Adipocyte (in vitro differentiated cells): ENCODE measurements around the gene BET1.

ENCODE experiments used
- DNase-seq: peaks from one replicate; pipeline ENCODE4 v3.0.0-alpha.2; 2015; ENCODE audit warnings: low read depth
- H3K27me3 ChIP-seq: replicated peaks from 2 replicates; pipeline ENCODE4 v1.7.0; 2013; ENCODE audit warnings: mild to moderate bottlenecking, low read length, moderate library complexity; ENCODE audit not compliant: control insufficient read depth, insufficient read depth
- H3K36me3 ChIP-seq: 2 replicates; pipeline ENCODE4 v1.7.0; 2013; ENCODE audit warnings: low read length, mild to moderate bottlenecking, moderate library complexity; ENCODE audit not compliant: control insufficient read depth, insufficient read depth, severe bottlenecking
- H3K4me1 ChIP-seq: 2 replicates; pipeline ENCODE4 v1.7.0; 2013; ENCODE audit warnings: mild to moderate bottlenecking, low read length, moderate library complexity; ENCODE audit not compliant: control insufficient read depth, insufficient read depth
- H3K4me3 ChIP-seq: 2 replicates; pipeline ENCODE4 v1.7.0; 2013; ENCODE audit warnings: mild to moderate bottlenecking, low read length, moderate library complexity
- H3K9ac ChIP-seq: 2 replicates; pipeline ENCODE4 v1.7.0; 2013; ENCODE audit warnings: mild to moderate bottlenecking, low read length, moderate library complexity
- H3K9me3 ChIP-seq: 2 replicates; pipeline ENCODE4 v1.7.0; 2013; ENCODE audit warnings: mild to moderate bottlenecking, low read length, moderate library complexity; ENCODE audit not compliant: control insufficient read depth

BET1 gene

DNA sequence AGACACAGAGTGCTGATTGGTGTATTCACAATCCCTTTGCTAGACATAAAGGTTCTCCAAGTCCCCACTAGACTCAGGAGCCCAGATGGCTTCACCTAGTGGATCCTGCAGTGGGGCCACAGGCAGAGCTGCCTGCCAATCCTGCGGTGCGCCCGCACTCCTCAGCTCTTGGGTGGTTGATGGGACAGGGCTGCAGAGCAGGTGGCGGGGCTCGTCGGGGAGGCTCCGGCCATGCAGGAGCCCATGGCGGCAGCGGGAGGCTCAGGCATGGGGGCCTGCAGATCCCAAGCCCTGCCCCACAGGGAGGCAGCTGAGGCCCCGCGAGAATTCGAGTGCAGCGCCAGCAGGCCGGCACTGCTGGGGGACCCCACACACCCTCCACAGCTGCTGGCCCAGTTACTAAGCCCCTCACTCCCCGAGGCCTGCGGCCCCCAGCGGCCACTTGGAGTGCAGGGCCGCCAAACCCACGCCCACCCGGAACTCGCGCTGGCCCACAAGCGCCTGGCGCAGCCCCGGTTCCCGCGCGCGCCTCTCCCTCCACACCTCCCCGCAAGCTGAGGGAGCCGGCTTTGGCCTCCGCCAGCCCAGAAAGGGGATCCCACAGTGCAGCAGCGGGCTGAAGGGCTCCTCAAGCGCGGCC, 7.7 kb upstream of the BET1 start:
- H3K9me3 ChIP-seq = no peaks in the 10 kb centered on the region
- H3K4me1 ChIP-seq = no peaks in the 10 kb centered on the region
- H3K4me3 ChIP-seq = no peak overlapping the region
- H3K27me3 ChIP-seq = no peaks in the 10 kb centered on the region
- DNase-seq = no peak
- no peaks in the 10 kb centered on the region for H3K36me3 ChIP-seq
- no peak overlapping the region for H3K9ac ChIP-seq

DNA sequence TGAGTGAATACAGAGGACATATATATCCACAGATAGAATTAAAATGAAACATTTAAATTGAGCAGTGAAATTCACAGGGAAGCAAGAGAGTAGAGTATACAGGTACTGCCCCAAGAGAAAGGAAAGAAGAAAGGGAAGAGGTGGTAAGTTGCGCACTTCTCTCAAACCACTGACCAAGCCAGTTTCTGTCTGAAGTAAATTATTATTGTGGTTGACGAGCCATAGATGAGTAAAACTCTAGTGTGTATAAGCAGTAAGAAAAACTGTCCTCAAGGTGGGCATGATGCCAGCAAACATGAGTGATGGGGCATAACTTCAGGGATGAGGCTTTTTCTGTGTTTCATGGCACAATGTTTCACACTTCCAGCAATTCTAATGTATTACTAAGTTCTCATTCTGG, 4.4 kb upstream of the BET1 start:
- peaks cover 4% of the 10 kb centered on the region for H3K4me1 ChIP-seq
- no peaks in the 10 kb centered on the region for H3K9me3 ChIP-seq
- no peaks in the 10 kb centered on the region for H3K27me3 ChIP-seq
- no peaks in the 10 kb centered on the region for H3K36me3 ChIP-seq
- no peak for DNase-seq
- H3K4me3 ChIP-seq = no peak overlapping the region
- H3K9ac ChIP-seq = no peak overlapping the region

DNA sequence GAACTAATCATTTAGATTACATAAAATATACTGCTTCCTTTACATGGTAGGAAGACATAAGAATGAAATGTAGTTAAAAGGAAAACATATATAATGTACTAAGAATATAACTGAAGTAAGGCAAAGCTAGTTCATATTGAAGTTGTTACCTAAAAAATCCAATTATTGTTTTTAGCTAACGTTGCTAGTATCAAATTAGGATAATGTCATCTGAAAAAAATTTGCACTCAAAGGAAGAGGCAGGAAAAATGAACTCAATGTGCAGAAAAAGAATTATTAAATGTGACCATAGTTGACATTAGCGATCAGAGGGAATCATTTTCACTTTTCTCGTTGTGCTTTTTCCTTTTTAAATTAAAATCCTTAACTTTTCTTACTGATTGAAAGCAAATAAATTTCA, 1.6 kb upstream of the BET1 start:
- Histone ChIP-seq H3K27me3 (no peaks in the 10 kb centered on the region), H3K4me1 (peaks cover 17% of the 10 kb centered on the region), H3K9ac (no peak overlapping the region), H3K36me3 (no peaks in the 10 kb centered on the region), H3K9me3 (no peaks in the 10 kb centered on the region), H3K4me3 (no peak overlapping the region)
- no peak for DNase-seq

DNA sequence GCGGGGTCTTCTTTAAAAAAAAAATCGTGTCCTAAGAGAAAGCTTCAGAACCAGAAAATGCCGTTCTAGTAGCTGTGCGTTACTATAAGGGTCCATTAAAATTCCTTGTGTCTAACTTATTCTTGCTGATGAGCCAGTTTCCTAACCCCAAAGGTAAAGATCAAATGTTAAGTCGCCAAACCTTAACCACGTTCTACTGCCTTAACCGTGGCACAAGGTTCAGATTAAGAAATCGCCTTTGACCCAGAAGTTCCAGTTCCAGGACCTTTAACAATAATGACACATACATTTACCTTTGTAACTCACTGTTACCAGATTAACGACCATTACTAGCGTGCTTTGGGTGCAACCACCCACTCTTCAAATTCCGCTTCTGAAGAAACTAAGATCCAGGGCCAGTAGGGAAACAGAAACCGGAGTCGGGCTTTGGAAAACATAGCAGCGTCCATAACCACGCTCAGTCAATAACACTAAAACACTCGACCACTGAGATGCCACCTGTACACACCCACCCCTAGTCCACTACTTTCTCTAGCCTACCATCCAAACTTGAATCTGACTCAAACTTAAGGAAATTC, 620 bp downstream of the BET1 start:
- Histone ChIP-seq H3K27me3 (no peaks in the 10 kb centered on the region), H3K36me3 (peaks cover 3% of the 10 kb centered on the region), H3K4me1 (peaks cover 17% of the 10 kb centered on the region), H3K4me3 (peak overlapping the region; percentile 100), H3K9ac (peak overlapping the region; percentile 99), H3K9me3 (no peaks in the 10 kb centered on the region)
- peak; percentile 65 for DNase-seq

DNA sequence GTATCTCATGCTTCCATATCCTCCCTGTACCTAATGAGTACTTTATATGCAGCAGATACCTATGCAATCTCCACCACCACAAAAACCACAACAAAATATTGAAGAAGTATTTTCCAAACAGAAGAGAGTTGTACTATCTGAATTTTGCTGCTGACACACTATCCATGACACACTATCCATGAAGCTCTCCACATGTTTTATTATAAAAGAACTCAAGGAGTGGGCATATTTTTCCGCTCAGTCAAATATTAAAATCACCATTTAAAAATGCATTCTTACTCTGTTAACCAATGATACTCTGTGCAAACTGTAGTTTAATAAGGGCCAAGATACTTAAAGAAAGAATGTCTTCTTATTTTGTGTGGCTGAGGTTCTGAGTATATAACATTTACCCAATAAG, 2.8 kb downstream of the BET1 start:
- Histone ChIP-seq H3K36me3 (peaks cover 15% of the 10 kb centered on the region), H3K27me3 (no peaks in the 10 kb centered on the region), H3K9me3 (no peaks in the 10 kb centered on the region), H3K9ac (no peak overlapping the region), H3K4me3 (no peak overlapping the region), H3K4me1 (peaks cover 17% of the 10 kb centered on the region)
- DNase-seq = peak; percentile 21

DNA sequence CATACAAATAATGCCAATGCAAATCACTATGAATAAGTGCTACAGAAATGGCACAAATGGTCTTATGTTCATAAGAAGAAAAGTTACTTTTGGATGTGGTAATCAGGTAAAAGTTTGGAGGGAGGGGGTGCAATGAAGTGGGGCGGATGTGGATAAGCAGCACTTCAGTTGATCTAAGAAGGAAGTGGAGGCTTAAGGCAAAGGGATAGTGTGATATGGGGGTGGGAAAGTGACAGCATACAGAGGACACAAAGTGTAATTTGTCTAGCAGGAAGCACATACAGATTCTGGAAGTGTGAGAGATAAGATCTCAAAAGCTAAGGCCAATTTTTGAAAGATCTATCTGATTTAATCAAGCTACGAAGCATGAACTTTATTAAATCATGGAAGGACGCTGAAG, 6.3 kb downstream of the BET1 start:
- H3K9me3 ChIP-seq = no peaks in the 10 kb centered on the region

DNA sequence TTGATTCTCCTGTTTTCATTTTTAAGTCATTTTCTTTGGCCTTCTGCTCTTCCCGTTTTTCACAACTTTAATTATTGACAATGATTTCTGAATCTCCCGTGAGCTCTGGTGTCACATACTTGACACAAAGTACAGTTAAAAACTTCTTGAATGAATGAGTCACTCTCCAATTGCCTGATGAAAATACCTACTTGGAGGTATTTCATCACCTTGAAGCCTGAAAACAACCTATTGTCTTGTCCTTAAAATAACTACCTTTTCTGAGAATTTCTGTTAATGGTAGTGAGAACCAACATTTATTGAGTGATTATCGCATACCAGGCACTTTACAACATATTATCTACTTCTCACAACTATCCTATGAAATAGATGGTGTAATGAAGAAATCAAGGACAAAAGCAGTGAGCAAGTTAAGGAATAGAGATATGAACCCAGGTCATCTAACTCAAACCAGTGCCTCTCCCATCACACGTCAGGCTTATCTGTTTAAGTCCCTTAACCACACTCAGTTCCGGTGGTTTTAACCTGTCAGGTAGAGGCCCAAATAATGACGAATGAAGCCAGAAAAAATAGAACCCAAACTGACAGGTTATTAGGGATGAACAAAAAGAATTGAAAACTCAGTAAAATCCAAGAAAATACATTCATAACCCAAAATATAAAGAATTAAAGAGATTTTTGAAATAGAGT, 11.6 kb downstream of the BET1 start:
- H3K9me3 ChIP-seq = no peaks in the 10 kb centered on the region
- H3K27me3 ChIP-seq = no peaks in the 10 kb centered on the region
- H3K36me3 ChIP-seq = peaks cover 33% of the 10 kb centered on the region
- no peak overlapping the region for H3K4me3 ChIP-seq
- no peaks in the 10 kb centered on the region for H3K4me1 ChIP-seq
- H3K9ac ChIP-seq = no peak overlapping the region
- DNase-seq = no peak

More for the DNA sequence above, 6.3 kb downstream of the BET1 start:
- Histone ChIP-seq H3K9ac (no peak overlapping the region), H3K36me3 (peaks cover 43% of the 10 kb centered on the region), H3K4me1 (peaks cover 6% of the 10 kb centered on the region), H3K27me3 (no peaks in the 10 kb centered on the region), H3K4me3 (no peak overlapping the region)
- DNase-seq = no peak

DNA sequence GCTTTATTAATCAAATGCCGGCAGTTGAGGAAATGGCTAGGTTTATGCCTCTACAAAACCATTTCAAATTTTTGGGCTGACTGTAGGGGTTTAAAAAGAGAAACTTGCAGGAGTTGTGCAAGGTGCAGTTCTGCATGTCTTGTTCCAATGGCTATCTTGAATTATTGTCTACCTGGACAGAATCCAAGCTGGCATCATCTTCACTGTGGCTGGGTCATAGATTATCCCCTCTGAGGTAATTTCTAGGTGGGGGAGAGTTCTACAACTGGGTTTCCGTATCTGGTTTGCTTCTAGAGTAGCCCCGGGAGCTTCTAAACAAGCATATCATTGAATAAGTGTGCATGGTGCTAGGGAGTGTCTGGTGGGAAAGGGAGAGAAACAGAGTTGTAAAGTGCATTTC, 16.9 kb downstream of the BET1 start:
- no peaks in the 10 kb centered on the region for H3K36me3 ChIP-seq
- H3K9me3 ChIP-seq = no peaks in the 10 kb centered on the region
- no peak for DNase-seq
- no peak overlapping the region for H3K4me3 ChIP-seq
- no peak overlapping the region for H3K9ac ChIP-seq
- no peaks in the 10 kb centered on the region for H3K4me1 ChIP-seq
- no peaks in the 10 kb centered on the region for H3K27me3 ChIP-seq

DNA sequence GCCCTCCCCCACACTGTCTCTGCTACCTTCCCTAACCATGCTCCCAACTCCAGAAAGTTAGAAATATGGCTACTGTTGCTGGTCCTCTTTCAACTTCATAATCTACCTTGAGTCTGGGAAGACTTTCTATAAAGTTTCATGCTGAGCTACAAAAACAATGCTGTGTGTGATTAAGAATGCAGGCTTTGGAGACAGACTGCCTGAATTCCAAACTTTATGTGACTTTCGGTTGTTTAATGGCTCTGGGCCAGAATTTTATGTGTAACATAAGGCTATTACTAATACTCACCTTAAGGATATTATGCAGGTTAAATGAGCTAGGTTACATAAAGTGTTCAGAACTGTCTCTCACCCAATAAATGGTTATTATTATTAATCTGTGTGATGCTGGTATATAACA, 19.1 kb downstream of the BET1 start:
- Histone ChIP-seq H3K4me1 (peaks cover 4% of the 10 kb centered on the region), H3K27me3 (no peaks in the 10 kb centered on the region), H3K4me3 (no peak overlapping the region), H3K9me3 (no peaks in the 10 kb centered on the region), H3K36me3 (no peaks in the 10 kb centered on the region), H3K9ac (no peak overlapping the region)
- peak; percentile 13 for DNase-seq

DNA sequence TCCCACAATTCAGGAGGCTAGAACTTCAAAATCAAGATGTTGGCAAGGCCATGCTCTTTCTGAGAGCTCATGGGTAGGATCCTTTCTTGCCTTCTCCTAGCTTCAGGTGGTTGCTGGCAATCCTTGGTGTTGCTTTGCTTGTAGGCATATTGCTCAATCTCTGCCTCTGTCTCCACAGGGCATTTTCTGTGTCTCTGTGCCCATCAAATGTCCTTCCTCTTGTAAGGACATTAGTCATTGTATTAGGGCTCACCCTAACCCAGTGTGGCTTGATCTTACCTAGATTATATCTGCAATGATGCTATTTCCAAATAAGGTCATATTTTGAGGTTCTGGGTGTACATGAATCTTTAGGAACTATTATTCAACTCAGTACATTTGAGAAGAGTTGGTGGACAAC, 20.1 kb downstream of the BET1 start:
- DNase-seq = no peak
- Histone ChIP-seq H3K9ac (no peak overlapping the region), H3K27me3 (no peaks in the 10 kb centered on the region), H3K4me3 (no peak overlapping the region), H3K4me1 (peaks cover 4% of the 10 kb centered on the region), H3K36me3 (no peaks in the 10 kb centered on the region), H3K9me3 (no peaks in the 10 kb centered on the region)

DNA sequence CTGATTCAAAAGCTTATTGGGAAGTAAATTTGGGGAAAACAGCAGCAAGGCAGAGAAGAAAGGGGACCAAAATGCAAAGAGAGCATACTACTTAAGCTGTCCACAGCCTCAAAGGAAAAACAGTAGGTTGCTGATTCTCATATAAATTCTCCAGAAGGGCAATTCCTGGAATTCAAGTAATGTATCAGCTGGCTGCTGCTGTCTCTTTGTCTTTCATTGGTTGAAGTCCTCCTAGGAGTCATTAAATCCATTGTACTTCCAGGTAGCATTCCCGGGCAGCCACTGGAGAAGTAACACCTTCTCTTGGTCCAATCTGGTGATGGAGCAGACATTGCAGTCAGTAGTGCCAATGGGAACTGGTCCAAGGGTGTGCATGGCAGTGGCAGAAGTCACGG, 22.7 kb downstream of the BET1 start:
- Histone ChIP-seq H3K27me3 (no peaks in the 10 kb centered on the region), H3K9me3 (no peaks in the 10 kb centered on the region), H3K4me1 (peaks cover 4% of the 10 kb centered on the region), H3K9ac (no peak overlapping the region), H3K4me3 (no peak overlapping the region), H3K36me3 (no peaks in the 10 kb centered on the region)
- DNase-seq = no peak
